Ovary (tissue), 9 donors: ENCODE data around the gene NMT1. TPM values are rescaled to one million over a fixed set of nuclear protein-coding genes. Genes with fewer than 3 reads are reported as not detected.
A peak's percentile ranks its signal among the peaks of the same experiment; 100 is the strongest.
"Not testable (repeated sequence)": the region's sequence is repeated elsewhere in the genome, so short reads cannot be mapped to it uniquely, and the experiment has no call there.

Experiments used
- DNase-seq, 5 donors: peaks; one replicate each; pipeline ENCODE4 v3.0.0-alpha.2; 2019 to 2020
- H3K27ac ChIP-seq, 2 donors: fragments of 200-600 bp; one replicate each; pipeline versions ENCODE4 v1.5.1 to v1.8.0; 2019 to 2022
- H3K27me3 ChIP-seq: fragments of 200-600 bp; one replicate; pipeline ENCODE4 v1.8.0; 2022
- H3K36me3 ChIP-seq: fragments of 200-600 bp; sonication (generic); one replicate; pipeline ENCODE4 v1.5.1; 2019
- H3K4me1 ChIP-seq: one replicate; pipeline ENCODE4 v1.8.1; 2013; ENCODE audit warnings: mild to moderate bottlenecking, moderate library complexity; ENCODE audit not compliant: insufficient read depth
- H3K4me3 ChIP-seq: fragments of 200-600 bp; sonication (generic); one replicate; pipeline ENCODE4 v1.5.1; 2017
- H3K9me3 ChIP-seq, 2 donors: fragments of 200-600 bp in 1 of 2; sonication (generic) in 1 of 2; one replicate each; pipeline versions ENCODE4 v1.5.1 to v1.8.1; 2013 to 2019; ENCODE audit warnings: mild to moderate bottlenecking in 1 of 2, moderate library complexity in 1 of 2
- CTCF ChIP-seq, 3 donors: fragments of 450-650 bp in 2 of 3; fragments of 200-600 bp in 1 of 3; IDR thresholded peaks; one replicate each; pipeline versions ENCODE4 v1.5.1 to v1.8.0; 2016 to 2022; ENCODE audit warnings: antibody characterized with exemption in 3 of 3, mild to moderate bottlenecking in 1 of 3
- EP300 ChIP-seq: sonication (generic); formaldehyde crosslinking; IDR thresholded peaks from one replicate; pipeline ENCODE4 v1.6.1; 2017; ENCODE audit warnings: antibody characterized with exemption
- POLR2A ChIP-seq: fragments of 450-650 bp; IDR thresholded peaks from one replicate; pipeline ENCODE4 v1.6.1; 2017; ENCODE audit warnings: antibody characterized with exemption, mild to moderate bottlenecking, moderate library complexity
- WGBS, 3 donors: extraction: QIAGEN DNeasy Blood & Tissue Kit in 1 of 3; methylation state at CpG; one replicate each; pipeline versions ENCODE4 v1.1.5 to v1.1.7; 2013 to 2017; 5-methylcytosine and 5-hydroxymethylcytosine counted together
- intact Hi-C, 4 donors: fragments of 100-400 bp; cut with DNase I; formaldehyde crosslinking; loops; one replicate each; pipeline versions ENCODE4 v1.11.0 to v1.15.1; 2022 to 2023
- polyA plus RNA-seq, 2 donors: library from polyadenylated mRNA; stranded (reverse); fragments of 200-250 nt in 1 of 2; fragments of 350-450 nt in 1 of 2; fragmentation: Illumina TruSeq in 1 of 2; extraction: RNeasy Lipid Tissue Mini Kit (QIAGEN cat#74804) in 1 of 2; gene quantifications; one replicate each; pipeline ENCODE4 v1.2.3, GENCODE V29; 2013 to 2014
- total RNA-seq, 7 donors: library from RNA; depleted of rRNA in 2 of 7; stranded (reverse); fragments of >200 nt in 2 of 7; fragmentation: NEBNext Ultra II Directional in 3 of 7; extraction: Animal tissue kit (Norgen Biotek cat#: 25700) in 3 of 7; gene quantifications; one replicate each; pipeline versions ENCODE4 v1.1.0 to v1.2.4, GENCODE V29; 2016 to 2023
- donor health status: DM: no; HTN: no; CAD: no; lungs with moderate emphysema.
- donor health status: DM: no; HTN: no; CAD: no.
- donor health status: Bipolar disorder and iron deficiency.
- donor health status: DM: yes; HTN: yes; CAD: no.
- donor health status: DM: no; HTN: no; CAD: no.
- donor health status: DM: yes; HTN: yes; CAD: no.

The NMT1 gene
- total and polyA plus RNA-seq, 9 donors = 23.0 to 91.4 (median 76.2) TPM

GRCh38 chr17:45121055-45121454 is 59.9 kb downstream of the NMT1 start:
- no peaks in the 10 kb centered on the region for H3K27me3 ChIP-seq
- intact Hi-C loops = loop anchor here in 1 of 4 donors (10.0 kb wide), 1 partner anchor 196 kb away; no protein-coding TSS in a partner anchor
- H3K4me1 ChIP-seq = peaks cover 12% of the 10 kb centered on the region
- no peaks in the 10 kb centered on the region for H3K9me3 ChIP-seq
- no peaks in the 10 kb centered on the region for H3K36me3 ChIP-seq
- H3K4me3 ChIP-seq = no peak overlapping the region
- 76 to 87% (median 85%) methylated on average over 31 to 45 of the region's 45 CpGs for WGBS, 3 donors
- DNase-seq = peak in 1 of 5 donors; percentile 28
- no peak for TF ChIP-seq CTCF (IDR thresholded peaks at IDR 0.05)
- TF ChIP-seq EP300 = no peak
- TF ChIP-seq POLR2A = no peak
- H3K27ac ChIP-seq = no peak overlapping the region

- TF ChIP-seq POLR2A (no peak), EP300 (no peak), CTCF (IDR thresholded peaks at IDR 0.05) (no peak)
- Histone ChIP-seq H3K4me1 (peaks cover 24% of the 10 kb centered on the region), H3K4me3 (no peak overlapping the region), H3K36me3 (no peaks in the 10 kb centered on the region), H3K27ac (peak overlapping the region in 1 of 2 donors; percentile 25), H3K27me3 (no peaks in the 10 kb centered on the region), H3K9me3 (no peaks in the 10 kb centered on the region)
- 89 to 91% (median 91%) methylated on average over 6 of the region's 6 CpGs for WGBS, 3 donors
- intact Hi-C loops = loop anchor here in 1 of 4 donors (10.0 kb wide), 1 partner anchor 198 kb away; no protein-coding TSS in a partner anchor
- no peak for DNase-seq
Measured at GRCh38 chr17:45123076-45123770, 62.1 kb downstream of the NMT1 start.

- H3K4me3 ChIP-seq = no peak overlapping the region
- no peak for TF ChIP-seq POLR2A
- TF ChIP-seq EP300 = no peak
- TF ChIP-seq CTCF (IDR thresholded peaks at IDR 0.05) = no peak
- H3K9me3 ChIP-seq = no peaks in the 10 kb centered on the region
- peaks cover 27% of the 10 kb centered on the region for H3K4me1 ChIP-seq
- peak overlapping the region; percentile 25 to 47 for H3K27ac ChIP-seq
- no peaks in the 10 kb centered on the region for H3K27me3 ChIP-seq
- 59 to 69% (median 65%) methylated on average over 15 of the region's 15 CpGs for WGBS, 3 donors
- no peaks in the 10 kb centered on the region for H3K36me3 ChIP-seq
- intact Hi-C loops = loop anchor here in 1 of 4 donors (10.0 kb wide), 1 partner anchor 199 kb away; no protein-coding TSS in a partner anchor
- peak; percentile 71 to 81 (median 78) for DNase-seq
Measured at GRCh38 chr17:45123930-45124796, 63.0 kb downstream of the NMT1 start.

- not testable (repeated sequence) for H3K9me3 ChIP-seq, H3K36me3 ChIP-seq, H3K4me3 ChIP-seq, H3K27me3 ChIP-seq, DNase-seq
- H3K4me1 ChIP-seq = peaks cover 31% of the 10 kb centered on the region
- intact Hi-C loops = loop anchor here in 2 of 4 donors (5.0 to 10.0 kb wide), 2 partner anchors 200 to 342 kb away; no protein-coding TSS in a partner anchor
- WGBS, 3 donors = 67 to 74% (median 74%) methylated on average over 5 of the region's 5 CpGs
- H3K27ac ChIP-seq = peak overlapping the region in 1 of 2 donors; percentile 47
Measured at GRCh38 chr17:45124797-45125122, 63.6 kb downstream of the NMT1 start.
